Kasumi-1 (cell line): ENCODE data around the gene WBP1.
"Not testable (repeated sequence)": the region's sequence is repeated elsewhere in the genome, so short reads cannot be mapped to it uniquely, and the experiment has no call there.

Experiments
- DNase-seq, 2 experiments: peaks; one replicate each; lab custom pipeline; 2025; lab: John Stamatoyannopoulos, UW

WBP1 gene

DNA sequence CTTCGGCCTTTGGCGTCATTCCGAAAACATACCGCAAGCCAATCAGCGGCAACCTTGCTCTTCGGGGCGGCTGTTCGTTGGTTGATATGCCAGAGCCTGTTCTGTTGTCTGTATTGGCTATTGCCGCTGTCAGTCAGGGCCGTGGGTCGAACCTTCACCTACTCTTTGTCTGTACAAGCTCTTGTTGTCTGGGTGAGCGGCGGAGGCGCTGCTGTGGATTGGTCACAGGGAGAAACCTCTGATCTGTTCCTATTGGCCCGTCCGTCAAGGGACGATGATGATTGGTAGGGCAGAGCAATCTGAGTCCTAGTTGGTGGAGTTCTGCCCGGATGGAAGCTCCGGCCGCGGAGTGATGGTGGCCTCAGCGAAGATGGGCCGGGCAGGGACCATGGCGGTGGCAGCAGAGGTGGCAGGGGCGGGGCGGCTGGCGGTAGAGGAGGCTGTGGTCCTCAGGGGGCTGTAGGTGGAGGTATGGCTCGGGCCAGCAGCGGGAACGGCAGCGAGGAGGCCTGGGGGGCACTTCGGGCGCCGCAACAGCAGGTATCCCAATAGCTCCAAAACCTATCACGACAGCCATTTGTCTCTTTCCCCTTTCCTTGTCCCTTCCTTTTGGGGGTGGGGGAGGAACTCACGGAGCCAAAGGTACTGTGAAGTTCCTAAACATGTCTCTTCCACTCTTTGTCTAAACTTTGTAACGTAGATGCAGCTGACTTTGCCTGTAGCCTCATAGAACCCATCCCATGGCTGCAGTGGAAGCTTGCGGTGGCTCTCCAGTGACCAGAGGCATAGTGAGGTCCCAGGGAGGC lies at the start of gene WBP1:
Gene WBP1, plus strand, starts transcription at position 307 of the 806 bp plus-strand sequence. Its CDS starts 165 bp downstream, at position 472.
- peak; percentile 99 to 100 for DNase-seq

DNA sequence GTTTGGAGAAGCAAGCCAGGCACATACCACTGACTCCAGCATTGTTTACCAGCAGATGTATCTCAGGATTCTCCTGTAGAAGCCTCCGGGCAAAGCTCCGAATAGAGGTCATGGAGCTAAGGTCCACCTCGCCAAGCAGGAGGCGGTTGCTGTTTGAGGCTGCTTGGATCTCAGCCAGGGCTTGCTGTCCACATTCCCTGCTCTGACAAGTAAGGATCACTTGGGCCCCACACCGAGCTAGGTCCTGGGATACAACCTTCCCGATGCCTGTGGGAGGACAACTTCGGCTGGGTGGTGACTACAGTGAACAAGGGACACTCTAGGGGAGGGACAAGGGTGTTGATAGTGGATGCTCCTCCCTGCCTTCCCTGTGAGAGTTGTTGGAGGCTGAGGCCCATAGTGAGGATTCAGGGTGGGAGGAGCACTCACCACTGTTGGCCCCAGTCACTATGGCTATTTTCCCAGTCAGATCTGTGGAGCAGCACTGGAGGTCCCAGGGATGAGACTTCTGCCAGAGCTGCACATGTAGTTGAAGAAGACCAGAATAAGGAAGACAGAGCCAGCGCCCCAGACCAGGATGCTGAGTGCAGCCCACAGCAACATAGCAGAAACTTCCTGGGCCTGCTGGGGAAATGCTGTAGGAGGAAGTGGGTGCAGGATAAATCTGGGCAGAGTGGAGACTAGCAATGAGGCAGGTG lies 45.1 kb upstream of the WBP1 start:
- peak; percentile 39 to 49 for DNase-seq

DNA sequence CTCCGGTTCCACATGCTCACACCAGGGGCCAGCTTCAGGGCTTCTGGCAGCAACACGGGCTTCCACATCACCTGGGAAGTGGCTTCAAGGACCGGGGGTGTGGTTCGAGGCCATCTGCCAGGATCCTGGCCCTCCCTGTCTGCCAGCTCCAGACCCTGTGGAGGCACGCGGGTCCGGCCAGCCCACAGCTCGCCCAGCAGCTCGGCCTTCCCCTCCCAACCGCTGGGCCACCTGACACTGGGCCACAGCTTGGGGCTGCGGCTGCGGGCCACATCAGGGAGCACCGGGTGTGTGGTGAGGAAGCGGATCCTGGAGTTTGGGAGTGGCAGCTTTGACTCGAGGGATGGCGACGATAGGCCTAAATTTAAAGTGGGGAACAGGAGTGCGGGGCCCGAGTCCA lies 43.8 kb upstream of the WBP1 start:
- DNase-seq: no peak

DNA sequence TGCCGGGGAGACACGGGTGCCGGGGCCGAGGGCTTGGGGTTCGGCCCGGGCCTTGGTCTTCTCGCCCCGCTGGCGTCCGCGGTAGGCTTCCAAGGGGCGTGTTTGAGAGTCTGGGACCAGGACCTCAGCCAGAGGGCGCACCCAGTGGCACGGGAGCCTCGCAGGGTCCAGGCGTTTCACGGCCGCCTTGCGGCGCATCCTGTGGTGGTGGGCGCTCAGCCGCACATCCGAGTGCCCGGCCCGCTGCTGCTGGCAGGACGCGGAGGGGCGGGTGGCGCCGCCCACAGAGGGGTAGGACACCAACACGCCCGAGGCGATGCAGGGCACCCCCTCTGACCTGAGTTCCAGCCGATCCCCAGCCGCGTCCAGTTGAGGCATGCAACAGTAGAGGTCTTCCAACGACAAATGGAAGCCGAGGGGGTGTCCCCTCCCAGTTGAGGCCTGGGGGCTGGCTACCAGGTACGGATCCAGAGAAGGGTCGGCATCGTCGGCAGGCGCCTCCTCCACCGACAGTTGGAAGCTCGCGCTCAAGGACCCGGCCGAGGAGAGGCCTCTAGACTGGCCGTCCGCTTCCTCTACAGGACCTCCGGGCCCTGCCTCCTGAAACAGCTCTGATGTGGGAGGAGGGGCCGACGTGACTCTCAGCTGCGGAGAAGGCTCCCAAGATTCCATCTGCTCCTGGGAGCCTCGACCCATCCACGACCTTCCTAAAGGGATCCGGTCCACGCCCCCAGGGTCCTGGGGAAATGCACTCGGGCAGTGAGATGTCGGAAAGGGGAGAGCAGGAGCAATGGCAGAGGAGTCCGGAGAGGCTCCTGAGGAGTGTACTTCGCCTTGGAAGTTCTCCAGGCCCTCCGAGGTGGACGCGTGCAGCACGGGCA lies 43.1 kb upstream of the WBP1 start:
- no peak for DNase-seq

DNA sequence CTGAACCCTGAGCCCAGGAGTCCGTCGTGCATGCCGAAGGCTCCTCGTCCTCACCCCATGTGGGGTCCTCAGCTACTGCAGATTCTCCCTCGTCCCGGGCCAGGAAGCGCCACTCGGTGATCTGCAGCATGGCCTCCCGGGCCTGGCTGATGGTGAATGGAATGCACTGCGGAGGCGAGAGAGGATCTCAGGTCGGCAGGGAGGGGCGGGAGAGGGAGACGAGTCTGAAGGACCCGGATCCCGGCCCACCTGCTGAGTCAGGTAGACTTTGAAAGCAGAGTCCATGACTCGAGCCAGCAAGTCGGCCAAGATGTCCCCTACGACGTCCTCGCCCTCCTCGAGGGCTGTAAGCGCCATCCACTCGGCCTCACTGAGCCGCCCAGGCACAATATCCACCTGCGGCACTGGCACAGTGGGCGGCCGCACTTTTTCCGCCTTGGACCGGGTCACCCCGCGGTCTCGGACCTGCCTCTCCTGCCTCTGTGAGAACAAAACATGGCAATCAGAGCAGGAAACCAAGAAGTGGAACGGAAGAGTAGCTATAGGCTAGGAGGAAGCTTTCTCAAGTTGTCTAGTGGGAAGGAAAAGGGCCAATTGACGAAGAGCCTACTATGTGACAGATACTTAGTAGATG lies 42.4 kb upstream of the WBP1 start:
- DNase-seq: no peak

DNA sequence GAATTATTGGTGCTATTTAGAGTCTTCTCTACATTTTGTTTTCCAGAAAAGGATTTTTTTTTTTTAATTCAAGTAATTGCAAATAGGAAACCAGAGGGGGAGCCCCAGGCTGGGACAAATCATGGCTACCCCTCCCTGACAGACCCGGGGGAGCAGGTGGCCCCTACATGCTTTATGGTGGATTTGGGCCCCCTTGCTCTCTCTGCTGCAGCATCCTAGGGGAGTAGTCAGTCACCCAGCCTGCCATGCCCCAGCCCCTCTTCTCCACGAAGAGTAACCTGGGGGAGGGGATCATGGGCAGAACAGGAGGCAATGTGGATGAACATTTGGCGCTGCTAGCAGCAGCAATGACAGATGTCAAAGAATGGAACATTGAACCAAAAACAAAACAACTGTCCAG lies 41.5 kb upstream of the WBP1 start:
- peak in 1 of 2 experiments; percentile 21 for DNase-seq

DNA sequence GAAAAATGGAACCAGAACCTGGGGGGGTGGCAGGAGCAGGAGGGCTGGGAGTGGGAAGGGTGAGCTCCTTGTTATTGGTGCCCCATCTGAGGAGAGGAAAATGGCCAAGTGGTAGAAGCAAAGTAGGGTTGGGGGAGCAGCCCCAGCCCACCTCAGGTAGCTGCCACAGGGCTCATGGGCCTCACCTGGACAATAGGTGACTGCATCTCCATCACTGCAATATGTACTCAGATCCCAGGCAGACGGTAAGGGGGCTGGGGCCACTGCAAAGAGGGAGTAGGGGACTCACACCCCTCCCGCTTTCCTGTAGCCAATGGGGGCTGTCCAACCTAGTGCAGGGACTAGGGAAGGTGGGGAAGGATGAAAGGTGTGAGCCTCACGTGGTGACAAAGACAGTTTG lies 41.0 kb upstream of the WBP1 start:
- DNase-seq: no peak

DNA sequence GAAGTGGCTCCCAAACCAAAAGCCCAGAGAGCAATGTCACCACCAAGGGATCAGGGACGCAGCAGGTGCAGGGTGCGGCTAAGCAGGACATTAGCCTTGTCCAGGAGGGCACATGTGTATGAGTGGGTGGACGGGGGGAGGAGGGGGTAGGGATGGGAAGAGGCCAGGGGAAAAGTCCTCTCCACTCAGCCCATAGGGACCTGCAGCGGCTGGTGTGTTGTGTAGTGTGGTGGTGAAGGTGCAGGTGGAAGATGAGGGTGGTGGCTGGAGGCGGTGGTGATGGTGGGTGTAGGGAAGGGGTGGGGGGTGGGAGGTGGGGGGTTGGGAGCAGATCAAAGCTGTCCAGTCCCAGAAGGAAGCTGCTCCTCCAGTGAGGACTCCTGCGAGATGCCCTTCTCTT lies 40.5 kb upstream of the WBP1 start:
- no peak for DNase-seq

DNA sequence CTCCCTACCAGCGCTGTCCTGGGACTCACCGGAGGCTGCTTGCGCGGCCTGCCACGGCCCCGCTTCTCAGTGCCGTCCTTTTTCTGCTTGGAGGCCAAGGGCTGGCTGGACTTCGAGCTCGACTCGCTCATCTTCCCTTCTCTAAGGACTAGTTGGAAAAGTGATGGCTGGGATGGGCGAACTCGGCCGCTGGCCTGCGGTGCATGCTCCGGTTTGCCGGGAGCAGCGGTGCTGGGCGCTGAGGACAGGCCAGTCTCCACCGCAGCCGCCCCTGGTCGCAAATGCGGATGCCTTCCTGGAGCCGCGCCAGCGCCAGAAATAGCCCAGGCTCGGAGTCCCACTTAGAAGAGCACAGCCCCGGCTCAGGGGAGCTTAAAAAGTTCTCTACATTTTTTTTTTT lies 39.9 kb upstream of the WBP1 start:
- no peak for DNase-seq

DNA sequence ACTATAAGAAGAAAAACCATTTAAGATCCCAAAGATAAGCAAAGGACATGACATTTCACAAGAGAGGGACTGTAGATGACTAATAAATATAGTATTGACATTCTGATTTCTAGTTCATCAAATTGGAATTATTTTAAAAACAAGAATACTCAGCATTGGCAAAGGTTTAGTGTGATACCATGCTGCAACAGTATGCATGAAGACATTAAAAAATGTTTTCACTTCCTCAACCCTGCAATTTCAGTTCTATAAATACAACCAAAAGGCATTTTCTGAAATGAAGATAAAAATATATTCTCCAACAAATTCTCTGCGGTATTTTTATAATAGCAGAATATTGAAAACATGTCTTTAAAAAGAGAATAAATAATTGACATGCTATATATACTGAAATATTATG lies 38.9 kb upstream of the WBP1 start:
- no peak for DNase-seq

DNA sequence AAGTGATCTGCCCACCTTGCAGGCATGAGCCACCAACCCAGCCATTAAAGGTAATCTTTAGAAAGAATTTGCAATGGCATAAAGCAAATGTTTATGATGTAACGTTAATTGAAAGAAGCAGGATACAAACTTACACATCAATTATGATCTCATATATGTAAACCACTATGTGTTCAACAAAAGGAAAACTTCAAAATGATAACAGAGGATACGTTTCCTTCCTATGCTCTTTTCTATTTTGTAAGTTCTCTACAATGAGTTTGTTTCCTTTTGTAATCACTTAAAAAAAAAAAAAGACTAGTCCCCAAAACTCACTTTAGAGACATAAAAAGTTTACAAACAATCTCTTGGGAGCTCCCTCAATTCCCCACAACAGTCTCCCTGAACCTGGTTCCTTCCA lies 38.2 kb upstream of the WBP1 start:
- no peak for DNase-seq

DNA sequence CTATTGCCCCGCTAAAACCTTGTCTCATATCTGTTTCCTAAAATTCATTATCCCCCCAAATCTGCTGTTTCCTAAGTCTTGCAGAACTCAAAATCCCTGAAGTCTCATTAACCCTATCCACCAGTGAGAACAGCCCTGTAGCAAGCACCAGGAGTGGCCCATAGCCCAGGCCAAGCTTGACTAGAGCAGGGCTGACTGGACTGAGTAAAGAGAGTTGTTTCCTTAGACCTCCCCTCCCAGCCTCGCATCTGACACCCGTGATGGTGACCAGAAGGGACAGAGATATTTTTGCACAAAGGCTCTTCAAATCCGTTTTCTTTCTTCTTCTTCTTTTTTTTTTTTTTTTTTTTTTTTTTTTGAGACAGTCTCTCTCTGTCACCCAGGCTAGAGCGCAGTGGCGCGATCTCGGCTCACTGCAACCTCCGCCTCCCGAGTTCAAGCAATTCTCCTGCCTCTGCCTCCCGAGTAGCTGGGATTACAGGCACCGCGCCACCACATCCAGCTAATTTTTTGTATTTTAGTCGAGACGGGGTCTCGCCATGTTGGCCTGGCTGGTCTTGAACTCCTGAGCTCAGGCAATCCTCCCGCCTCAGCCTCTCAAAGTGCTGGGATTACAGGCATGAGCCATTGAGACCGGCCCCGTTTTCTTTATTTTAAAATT lies 37.7 kb upstream of the WBP1 start:
- DNase-seq: not testable (repeated sequence)

DNA sequence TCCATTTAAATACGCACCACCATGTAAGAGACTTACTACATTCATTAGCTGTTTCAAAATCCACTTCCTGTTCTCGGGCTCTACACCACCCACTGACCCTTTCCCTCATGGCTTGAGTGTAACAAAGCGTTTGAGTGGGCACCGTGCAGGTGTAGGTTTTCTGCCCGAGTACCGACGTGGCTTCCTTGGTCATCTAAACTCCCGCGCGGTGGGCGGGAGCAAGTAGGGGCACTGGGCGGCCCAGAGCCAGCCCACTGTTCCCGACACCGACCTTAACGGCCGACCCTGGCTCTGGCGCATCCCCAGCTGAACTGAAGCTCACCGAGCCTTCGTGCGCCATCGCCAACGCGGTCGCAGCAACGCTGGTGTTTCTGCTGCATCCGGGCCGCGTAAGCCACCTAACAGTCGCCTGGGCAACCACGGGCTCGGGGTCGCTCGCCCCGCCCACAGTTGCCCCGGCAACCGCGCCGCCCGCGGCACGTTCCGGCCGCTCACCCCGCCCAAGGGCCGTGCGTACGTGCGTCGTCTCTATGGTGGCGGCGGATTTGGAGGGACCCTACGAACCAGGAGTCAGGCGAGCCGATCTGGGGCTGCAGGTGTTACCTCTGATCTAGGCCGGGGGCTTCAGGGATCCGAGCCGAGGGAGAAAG lies 36.9 kb upstream of the WBP1 start, which contains the start of the genes C2orf81 and WDR54:
Gene C2orf81, minus strand, starts transcription at position 399 of the 650 bp plus-strand sequence. Its CDS starts 59 bp downstream, at position 340.
Gene WDR54, plus strand, starts transcription at position 510 of the 650 bp plus-strand sequence. CDS start 424 bp downstream, outside the sequence.
- DNase-seq: peak; percentile 86 to 87

DNA sequence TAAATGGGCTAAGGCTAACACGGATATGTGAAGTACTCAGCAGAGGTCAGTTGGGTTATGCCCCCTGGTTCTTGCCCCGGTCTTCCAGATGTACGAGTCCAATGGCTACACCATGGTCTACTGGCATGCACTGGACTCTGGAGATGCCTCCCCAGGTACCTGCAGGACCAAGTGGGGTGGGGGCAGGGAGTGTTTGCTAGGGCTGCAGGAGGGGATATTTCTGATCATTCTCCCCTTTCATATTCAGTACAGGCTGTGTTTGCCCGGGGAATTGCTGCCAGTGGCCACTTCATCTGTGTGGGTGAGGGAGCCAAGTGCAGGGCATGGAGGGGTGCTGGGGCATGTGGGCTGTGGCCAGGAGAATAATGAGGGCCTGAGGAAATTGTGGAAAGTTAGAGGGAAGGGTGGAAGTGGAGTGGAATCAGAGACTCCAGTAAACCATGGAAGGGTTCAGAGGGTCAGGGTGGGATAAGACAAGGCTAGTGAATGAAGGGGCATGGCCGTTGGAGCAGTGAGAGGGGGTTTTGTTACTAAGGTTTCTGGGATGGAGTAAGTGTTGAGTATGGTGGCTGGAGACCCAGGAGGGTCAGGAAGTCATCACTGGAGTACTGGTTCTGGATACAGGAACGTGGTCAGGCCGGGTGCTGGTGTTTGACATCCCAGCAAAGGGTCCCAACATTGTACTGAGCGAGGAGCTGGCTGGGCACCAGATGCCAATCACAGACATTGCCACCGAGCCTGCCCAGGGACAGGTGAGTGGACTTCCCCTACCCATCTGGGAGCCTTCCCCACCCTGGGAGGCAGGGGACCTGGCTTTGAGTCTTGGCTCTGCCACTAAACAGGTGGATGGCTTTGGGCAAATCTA lies 34.8 kb upstream of the WBP1 start:
- no peak for DNase-seq

DNA sequence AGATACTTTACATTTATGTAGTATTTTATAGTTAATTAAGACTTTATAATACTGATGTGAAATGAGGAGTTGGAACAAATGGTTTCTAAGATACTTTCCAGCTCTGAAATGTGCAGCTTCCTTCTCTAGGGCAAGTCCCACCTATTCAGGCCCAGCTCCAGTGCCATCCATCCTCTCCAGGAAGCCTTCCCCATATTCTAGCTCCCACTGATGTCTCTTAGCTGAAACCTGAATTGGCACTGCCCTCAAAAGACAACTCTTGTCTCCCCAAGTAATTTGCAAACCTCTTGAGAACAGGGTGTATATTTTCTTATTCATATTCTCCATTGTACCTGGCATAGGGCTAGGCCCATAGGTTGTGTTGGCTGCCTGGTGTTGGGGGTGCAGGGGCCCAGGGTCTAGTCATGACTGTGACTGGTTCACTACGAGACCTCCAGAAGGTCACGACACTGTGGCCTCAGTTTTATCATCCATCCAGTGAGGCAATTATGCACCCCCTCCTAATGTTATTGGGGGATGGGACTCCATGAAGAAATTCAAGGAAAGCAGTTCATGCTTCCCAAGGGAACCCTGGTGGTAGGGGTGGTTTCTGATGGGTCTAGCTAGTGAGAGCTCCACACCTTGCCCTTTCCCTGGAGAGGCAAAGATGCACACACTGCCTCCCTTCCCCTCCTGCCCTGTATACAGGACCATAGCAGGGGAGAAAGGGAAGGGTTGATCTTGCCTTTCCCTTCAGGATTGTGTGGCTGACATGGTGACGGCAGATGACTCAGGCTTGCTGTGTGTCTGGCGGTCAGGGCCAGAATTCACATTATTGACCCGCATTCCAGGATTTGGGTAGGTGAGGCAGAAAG lies 33.9 kb upstream of the WBP1 start:
- DNase-seq: no peak

DNA sequence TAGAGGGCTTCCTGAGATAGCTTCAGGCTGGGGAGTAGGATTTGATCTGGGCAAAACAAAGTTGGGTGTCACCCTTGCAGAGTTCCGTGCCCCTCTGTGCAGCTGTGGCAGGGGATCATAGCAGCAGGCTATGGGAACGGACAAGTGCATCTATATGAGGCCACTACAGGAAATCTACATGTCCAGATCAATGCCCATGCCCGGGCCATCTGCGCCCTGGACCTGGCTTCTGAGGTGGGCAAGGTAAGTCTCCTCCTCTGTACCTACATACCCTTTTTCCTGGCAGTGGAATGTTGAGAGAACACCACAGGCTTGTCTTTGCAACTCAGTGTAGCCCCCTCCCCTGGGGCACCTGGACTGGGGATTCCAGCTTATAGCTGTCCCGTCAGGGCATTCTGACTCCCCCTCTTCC lies 33.2 kb upstream of the WBP1 start:
- no peak for DNase-seq

DNA sequence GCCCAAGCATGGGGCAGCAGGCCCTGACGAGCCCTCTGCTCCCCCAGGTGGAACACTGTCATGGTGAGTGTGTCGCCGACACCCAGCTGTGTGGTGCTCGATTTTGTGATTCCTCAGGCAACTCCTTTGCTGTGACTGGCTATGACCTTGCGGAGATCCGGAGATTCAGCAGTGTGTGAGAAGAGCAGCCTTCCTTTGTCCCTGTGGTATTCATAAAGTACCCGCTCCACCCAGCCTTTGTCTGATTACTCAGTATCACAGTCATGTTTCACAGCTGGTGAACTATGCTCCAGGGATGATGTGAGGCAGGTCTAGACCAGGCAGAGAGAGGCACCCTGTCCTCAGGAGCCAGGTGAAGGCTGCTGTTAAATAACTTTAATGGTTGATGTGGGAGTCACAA lies 32.7 kb upstream of the WBP1 start:
- DNase-seq: no peak

DNA sequence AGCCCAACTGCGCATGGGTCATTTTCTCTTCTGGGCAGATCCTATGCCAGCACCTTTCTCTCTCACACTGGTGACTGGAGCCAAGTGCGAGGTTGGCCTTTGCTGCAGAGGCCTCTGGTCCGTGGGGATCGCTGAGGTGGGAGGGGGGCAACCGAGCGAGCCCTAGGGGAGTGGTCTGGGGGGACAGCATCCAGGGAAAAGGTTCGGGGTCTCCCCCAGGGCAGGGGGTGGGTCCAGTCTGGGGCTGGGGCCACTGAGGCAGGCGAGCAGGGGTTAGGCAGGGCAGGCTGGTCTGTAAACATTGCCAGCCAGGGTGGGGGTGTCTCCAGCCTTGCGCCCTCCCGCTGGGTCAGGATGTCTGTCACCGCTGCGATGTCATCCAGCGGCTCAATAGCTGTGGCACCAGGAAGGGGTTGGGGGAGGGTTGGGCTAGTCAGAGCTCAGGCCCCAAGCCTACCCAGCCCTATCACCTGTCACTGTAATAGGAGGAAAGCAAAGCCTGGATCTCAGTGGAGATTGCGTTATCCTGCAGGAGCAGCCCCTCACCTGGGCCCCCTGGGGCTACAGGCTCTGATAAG lies 32.0 kb upstream of the WBP1 start:
- no peak for DNase-seq
